GM20431 (cell line): ENCODE results near the gene NECTIN4.

Experiments used
- in situ Hi-C: fragments of 300-500 bp; cut with MseI, MboI; formaldehyde crosslinking; loops from one replicate; pipeline ENCODE4 v1.15.0; 2020; ENCODE audit warnings: low sequenced_read_pairs; ENCODE audit not compliant: unreplicated experiment

The NECTIN4 gene

DNA sequence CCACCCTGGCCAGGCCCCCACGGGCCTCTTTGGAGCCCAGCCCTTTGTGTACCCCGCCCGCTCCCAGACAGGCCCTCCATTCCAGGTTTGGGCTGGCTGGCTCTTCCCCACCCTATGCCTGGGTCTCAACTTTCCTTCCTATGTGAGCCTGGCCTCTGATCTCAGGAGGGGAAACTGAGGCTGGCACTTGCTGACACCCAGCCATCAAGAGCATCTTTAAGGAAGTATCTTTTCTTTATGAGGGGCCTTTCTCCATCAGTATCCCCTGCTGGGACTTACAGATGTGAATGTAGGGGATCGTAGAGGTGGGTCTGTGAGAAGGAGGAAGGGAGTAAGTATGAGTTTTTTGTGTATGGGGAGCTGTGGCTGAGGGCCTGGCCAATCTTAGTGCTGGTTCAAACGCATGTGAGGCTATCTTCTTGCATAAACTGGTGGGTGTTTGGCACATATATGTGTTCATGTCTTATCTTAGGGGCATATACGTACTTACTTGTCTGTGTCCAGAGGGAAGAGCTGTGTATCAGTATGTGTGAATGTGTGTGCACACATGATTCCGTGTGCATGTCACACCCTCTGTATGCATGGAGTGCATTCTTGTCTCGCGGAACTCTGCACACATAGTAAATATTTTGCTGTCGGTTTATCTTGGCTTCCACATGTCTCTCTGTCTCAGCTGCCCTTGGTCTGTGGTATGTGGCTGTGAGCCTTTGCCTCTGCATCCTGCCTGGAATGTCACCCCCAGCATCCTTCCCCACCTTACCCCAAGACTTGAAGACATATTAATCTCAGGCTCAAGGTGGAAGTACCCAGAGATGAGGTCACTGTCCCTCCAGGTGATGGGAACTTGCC, 5.4 kb downstream of the NECTIN4 start:
- in situ Hi-C loops, result no loop called here

GRCh38 chr1:161082996-161083747, 6.2 kb downstream of the NECTIN4 start:
- in situ Hi-C loops, result no loop called here

DNA sequence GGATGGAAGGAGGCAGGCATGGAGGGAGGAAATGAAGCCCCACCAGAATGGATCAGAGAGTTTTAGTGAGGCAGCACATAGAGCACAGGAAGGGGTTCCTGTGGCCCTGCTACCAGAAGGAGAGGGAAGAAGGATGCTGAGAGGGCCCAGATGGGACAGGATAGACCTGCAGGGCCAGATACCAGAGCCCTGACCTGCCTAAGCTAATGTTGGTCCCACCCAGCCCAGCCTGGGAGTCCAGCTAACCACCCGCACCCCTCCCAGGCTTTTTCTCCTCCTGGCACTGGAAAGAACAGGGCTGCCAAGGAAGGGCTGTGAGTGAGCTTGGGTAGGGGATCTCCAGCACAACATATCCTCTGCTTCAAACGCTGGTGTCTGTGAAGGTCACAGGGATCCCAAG, 6.9 kb downstream of the NECTIN4 start:
- in situ Hi-C loops, result no loop called here

DNA sequence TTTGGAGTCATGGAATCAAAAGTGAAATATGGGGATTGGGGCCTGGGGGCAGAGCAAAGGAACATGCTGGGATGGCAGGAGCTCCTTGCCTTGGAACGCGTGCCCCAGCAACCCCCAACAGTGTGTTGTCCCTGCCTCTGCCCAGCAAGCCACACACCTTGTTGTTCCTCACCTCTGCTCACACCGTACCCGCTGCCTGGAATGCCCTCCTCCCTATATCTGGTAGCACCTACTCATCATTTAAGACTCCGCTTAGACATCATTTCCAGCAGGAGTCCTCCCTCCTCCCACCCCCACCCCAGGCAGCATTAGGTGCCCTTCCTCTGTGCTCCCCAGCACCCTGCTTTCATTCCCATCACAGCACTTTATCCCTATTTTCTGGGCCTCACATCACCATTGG, 7.8 kb downstream of the NECTIN4 start:
- in situ Hi-C loops, result no loop called here

DNA sequence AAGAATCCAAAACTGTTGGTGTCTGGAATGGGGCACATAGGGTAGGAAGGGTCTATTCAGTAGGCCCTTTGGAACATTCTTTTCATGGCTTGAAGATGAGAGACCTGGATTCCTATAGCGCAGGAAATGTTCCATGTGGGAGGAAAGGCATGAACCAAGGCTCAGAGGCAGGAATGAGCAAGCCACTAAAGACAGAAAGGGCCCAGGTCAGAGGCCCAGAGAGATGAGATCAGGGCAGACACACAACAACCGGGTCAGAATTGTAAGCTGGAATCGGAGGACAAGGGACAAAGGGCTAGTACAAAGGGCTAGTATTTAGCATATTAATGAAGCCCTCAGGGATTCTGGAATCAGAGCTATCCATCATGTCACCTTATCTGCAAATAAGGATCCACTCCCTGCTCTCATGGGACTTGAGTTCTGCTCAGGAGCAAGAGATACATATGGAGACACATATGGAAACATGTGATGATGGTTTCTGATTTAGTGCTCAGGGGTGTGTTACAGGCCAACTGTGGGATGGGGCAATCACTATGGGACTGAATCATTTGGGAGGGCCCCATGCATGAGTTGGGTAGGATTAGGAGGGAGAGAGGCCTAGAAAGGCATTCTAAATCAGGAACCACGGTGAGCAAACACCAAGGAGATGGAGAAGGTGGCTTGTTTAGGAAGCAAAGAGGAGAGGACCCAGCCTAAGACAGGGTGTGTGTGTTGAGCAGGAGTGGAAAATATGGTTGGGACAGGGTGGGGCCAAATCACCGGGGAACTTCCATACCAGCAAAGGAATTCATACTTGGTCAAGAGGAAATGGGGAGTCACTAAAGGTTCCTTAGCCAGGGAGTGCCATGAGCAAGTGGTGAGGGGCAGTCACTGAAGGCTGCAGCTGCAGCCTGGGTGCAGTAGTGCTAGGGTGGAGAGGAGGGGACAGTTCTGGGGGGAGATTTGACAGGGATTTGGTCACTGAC, 8.6 kb downstream of the NECTIN4 start:
- in situ Hi-C loops, result no loop called here

- in situ Hi-C loops, result no loop called here
Measured at GRCh38 chr1:161079436-161080110, 9.8 kb downstream of the NECTIN4 start.

GRCh38 chr1:161077426-161077825, 11.9 kb downstream of the NECTIN4 start:
- in situ Hi-C loops, result no loop called here

GRCh38 chr1:161076410-161076809, 12.9 kb downstream of the NECTIN4 start:
- in situ Hi-C loops, result no loop called here

GRCh38 chr1:161074676-161075368, 14.5 kb downstream of the NECTIN4 start:
- in situ Hi-C loops, result no loop called here

DNA sequence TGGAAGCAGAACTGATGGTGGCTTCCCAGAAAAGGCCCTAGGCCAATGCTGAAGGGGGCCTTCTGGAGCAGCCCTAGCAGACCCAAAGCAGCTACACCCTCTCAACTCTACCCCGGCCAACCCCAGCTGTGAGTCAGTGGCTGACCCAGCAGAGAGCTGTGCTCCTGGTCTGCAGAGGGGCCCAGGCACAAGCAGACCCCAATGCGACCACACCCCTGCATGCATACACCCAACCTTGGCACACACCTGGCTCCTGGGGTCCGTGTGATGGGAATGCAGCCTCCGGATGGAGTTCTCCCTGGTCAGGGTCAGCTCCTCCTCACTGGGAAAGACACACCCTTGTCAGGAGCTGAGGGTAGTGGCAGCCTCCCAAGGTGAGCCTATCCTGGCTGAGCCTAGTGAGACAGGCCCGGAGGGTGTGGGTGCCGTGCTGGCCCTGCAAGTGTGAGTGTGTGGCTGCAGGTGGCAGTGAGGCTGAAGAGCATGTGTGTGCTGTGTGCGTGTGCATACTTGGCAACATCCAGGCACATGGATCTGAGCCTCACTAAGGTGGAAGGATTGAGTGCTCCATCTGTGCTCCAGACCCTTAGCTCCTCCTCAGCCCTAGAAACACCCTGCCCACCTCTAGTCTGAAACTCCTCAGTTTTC, 15.8 kb downstream of the NECTIN4 start:
- in situ Hi-C loops, result no loop called here

- in situ Hi-C loops, result no loop called here
Measured at GRCh38 chr1:161072751-161073449, 16.5 kb downstream of the NECTIN4 start.

- in situ Hi-C loops, result no loop called here
Measured at GRCh38 chr1:161071886-161072371, 17.4 kb downstream of the NECTIN4 start.

- in situ Hi-C loops, result no loop called here
Measured at GRCh38 chr1:161070761-161071160, 18.6 kb downstream of the NECTIN4 start.

DNA sequence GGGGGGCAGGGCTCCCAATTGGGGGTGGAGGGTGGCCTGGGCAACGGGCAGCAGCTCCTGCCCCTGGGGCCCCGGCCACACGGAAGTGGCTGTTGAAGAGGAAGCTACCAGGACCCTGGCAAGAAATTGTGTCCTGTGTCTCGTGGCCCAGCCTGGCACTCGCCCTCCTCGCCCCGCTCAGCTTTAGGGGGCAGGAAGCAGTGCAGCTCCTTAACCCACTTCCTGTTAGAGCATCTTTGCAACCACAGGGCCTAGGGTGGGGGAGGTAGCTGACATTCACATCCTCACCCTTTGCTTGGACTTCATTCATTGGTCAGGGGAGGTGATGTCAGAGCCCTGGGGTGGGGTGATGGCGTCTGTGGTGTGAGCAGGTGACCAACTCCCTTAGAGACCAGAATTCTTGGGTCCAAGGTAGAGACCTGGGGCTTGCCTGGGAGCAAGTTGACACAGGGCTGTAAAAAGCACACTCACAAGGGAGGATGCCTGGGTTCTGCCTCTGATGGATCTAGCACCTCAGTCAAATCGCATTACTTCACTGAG, 19.6 kb downstream of the NECTIN4 start, which contains the start of gene ARHGAP30:
TSS of gene ARHGAP30 (minus strand) at position 161 of the 540 bp plus-strand sequence. CDS start 267 bp downstream, outside the sequence.
- in situ Hi-C loops, result no loop called here

GRCh38 chr1:161069241-161069640, 20.1 kb downstream of the NECTIN4 start:
- in situ Hi-C loops, result no loop called here

GRCh38 chr1:161068306-161069234, 20.8 kb downstream of the NECTIN4 start:
- in situ Hi-C loops, result no loop called here
